RWPE1 (cell line): ENCODE data around the gene SNCB.

ENCODE experiments used
- CTCF ChIA-PET: fragments of 350-600 bp; sonication (Branson Sonifier 250); formaldehyde crosslinking; extraction: SDS; loops from one replicate; lab custom pipeline; 2021; lab: Yijun Ruan, JAX
- POLR2A ChIA-PET: fragments of 400-600 bp; formaldehyde crosslinking; extraction: SDS; loops from one replicate; lab custom pipeline; 2020; ENCODE audit warnings: antibody characterized with exemption; ENCODE audit not compliant: low non-redundant PET; lab: Yijun Ruan, JAX
- DNase-seq: peaks from one replicate; pipeline ENCODE4 v3.0.0; 2012; ENCODE audit warnings: low spot score
- H3K27ac ChIP-seq: fragments of 450-650 bp; 2 replicates; pipeline ENCODE4 v1.5.1; 2017
- CTCF ChIP-seq: fragments of 450-650 bp; conservative IDR thresholded peaks from 2 replicates; pipeline ENCODE4 v1.5.1; 2017; ENCODE audit warnings: low read depth, mild to moderate bottlenecking

The SNCB gene

DNA sequence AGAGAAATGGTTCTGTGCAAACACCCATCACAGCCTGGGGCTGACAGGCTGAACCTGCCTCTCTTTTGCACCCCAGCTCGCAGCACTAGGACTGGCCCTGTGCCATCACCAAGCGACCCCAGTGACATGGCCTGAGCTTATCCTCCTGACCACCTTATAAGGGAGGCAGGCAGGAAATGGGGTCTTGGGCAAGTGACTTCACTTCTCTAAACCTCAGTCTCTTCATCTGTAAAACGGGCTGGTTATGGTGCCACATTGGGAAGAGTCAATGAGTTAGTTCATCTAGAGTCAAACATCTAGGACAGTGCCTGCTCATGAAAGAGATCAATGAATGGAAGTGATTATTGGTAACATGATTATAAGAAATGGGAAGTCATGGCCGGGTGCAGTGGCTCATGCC lies 6.2 kb downstream of the SNCB start:
- H3K27ac ChIP-seq, result no peak overlapping the region
- ChIA-PET POLR2A (no interaction called here), CTCF (interaction anchor here (0.6 to 0.7 kb wide), 2 partner anchors 81 to 291 kb away, joined by 3 to 4 read pairs; no protein-coding TSS in a partner anchor)
- TF ChIP-seq CTCF, result no peak
- DNase-seq, result no peak

DNA sequence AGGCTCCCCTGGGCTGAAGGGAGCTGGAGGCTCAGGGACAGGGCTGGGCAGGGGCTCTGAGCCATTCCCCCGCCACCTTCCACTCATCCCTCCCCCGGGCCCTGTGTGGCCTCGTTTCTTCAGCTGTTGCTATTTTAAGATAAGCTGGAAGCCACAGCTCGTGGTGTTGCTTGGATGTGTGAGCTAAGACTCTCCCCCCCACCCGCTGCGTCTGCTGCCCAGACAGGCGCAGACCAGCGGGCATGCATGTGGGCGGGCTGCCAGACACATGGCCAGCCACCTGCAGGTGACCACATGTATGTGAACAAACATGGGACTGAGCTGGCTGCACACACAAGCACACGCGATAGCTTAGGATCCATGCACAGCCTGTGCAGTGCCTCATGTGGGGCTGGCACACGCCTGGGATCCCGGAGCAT lies 8.7 kb downstream of the SNCB start:
- no peak for TF ChIP-seq CTCF
- CTCF ChIA-PET, result interaction anchor here (0.5 kb wide), 1 partner anchor 38 kb away, joined by 3 read pairs; no protein-coding TSS in a partner anchor
- no peak overlapping the region for H3K27ac ChIP-seq
- DNase-seq, result no peak
- POLR2A ChIA-PET, result interaction anchor here (0.6 to 0.7 kb wide), 2 partner anchors 9 to 25 kb away, joined by 3 read pairs; partner anchors contain the start of genes EIF4E1B, SNCB and TSPAN17

DNA sequence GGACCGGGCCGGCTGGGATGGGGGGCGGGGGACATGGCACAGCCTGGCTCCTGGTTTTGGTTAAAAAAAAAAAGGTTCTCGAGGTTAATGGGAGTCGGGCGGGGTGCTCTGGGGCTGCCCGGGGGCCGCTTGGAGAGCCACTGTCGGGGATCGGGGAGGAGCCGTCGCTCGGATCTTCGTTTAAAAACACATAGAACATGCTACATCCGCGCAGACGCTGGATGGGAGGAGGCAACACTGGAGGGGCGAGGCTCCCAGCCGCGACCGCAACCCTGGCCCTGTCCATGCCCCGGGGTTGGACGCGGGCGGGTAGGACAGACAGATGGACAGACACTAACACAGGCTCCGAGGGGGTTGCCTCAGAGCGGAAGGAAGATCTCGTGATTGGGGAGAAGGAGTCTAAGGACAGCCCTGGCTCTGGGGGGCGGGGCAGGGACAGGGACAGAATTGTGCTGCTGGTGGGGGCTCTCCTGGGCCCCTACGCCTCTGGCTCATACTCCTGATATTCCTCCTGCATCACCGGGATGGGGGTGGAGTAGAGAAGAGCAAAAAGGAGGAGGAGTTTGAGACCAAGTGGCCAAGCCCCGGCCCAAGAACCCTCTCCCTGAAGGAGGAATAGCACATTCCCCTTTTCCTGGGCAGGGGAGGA lies 9.9 kb downstream of the SNCB start:
- CTCF ChIA-PET, result interaction anchor here (0.6 kb wide), 1 partner anchor 331 kb away, joined by 3 read pairs; no protein-coding TSS in a partner anchor

DNA sequence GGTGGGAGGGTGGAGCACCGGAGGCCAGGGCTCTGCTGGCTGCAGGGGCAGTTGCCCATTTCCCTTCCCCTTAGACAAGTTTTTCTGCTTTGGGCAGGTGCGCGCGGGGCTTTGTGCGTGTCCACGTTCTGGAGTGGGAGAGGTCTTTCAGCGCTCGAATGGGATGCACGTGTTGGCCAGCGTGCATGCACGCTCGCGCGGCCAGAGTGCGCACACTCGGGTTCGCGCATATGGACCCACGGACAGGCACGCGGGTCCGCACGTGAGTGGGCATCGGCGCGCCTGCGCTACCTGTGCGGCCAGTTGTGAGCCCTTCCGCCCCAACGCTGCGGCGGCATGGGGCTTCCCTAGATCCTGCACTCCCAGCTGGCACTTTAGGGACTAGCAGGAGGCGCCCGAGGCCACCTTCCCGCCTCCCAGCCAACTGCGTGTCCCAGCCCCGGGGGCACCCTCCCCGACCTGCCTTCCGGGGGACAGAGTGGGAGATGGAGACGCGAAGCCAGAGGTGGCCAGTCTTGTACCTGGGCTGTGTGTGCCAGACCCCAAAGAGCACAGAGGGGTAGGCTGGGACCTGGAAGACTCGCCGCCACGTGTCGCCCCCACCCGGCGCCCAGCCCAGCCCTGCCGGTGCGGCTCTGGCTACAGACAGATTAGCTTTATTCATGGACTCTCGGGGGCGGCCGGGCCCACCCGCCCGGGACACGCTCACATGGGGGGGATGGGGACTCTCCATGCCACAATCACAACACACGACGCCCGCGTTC lies 10.6 kb downstream of the SNCB start:
- ChIA-PET CTCF (interaction anchor here (0.6 kb wide), 1 partner anchor 330 kb away, joined by 3 read pairs; no protein-coding TSS in a partner anchor), POLR2A (no interaction called here)
- H3K27ac ChIP-seq, result no peak overlapping the region
- no peak; the same call in 1 of the 2 replicates for TF ChIP-seq CTCF
- DNase-seq, result no peak

More for the DNA sequence above, 9.9 kb downstream of the SNCB start:
- TF ChIP-seq CTCF, result no peak
- H3K27ac ChIP-seq, result no peak overlapping the region
- POLR2A ChIA-PET, result no interaction called here
- no peak for DNase-seq

DNA sequence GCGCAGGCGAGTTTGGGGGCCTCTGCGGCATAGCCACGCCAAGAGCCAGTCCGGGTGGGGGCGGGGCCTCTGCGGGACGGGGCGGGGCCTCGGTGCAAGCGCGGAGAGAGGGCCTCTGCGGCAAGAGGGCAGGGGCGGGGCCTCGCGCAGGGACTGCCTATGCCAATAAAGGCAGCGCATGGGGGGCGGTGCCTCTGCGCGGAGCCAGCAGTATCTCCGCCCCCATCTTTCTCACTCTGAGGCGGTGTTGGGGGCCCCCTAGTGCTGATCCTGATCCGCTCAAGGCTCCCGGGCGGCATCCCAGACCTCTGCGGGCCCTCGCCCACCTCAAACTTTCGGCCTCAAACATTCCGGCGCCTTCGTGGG lies 11.1 kb downstream of the SNCB start:
- CTCF ChIA-PET, result interaction anchor here (0.6 to 1.1 kb wide), 2 partner anchors 10 to 34 kb away, joined by 3 to 4 read pairs; no protein-coding TSS in a partner anchor
- POLR2A ChIA-PET, result no interaction called here
- H3K27ac ChIP-seq, result no peak overlapping the region
- TF ChIP-seq CTCF, result no peak; the same call in 1 of the 2 replicates
- DNase-seq, result peak; percentile 95

GRCh38 chr5:176618783-176619182 lies 11.6 kb downstream of the SNCB start:
- POLR2A ChIA-PET, result no interaction called here
- no peak overlapping the region for H3K27ac ChIP-seq
- CTCF ChIA-PET, result interaction anchor here (0.6 to 1.1 kb wide), 2 partner anchors 10 to 33 kb away, joined by 3 to 4 read pairs; no protein-coding TSS in a partner anchor
- no peak for DNase-seq
- TF ChIP-seq CTCF, result no peak
